Measurements from ENCODE around the gene ASIC3. TPM values are rescaled to one million over a fixed set of nuclear protein-coding genes. Genes with fewer than 3 reads are reported as not detected.

ASIC3 gene
- total and polyA plus RNA-seq, 2 of the 4 experiments (the other 2 are of a cell fraction) = 0.74 TPM; not detected in 1

DNA sequence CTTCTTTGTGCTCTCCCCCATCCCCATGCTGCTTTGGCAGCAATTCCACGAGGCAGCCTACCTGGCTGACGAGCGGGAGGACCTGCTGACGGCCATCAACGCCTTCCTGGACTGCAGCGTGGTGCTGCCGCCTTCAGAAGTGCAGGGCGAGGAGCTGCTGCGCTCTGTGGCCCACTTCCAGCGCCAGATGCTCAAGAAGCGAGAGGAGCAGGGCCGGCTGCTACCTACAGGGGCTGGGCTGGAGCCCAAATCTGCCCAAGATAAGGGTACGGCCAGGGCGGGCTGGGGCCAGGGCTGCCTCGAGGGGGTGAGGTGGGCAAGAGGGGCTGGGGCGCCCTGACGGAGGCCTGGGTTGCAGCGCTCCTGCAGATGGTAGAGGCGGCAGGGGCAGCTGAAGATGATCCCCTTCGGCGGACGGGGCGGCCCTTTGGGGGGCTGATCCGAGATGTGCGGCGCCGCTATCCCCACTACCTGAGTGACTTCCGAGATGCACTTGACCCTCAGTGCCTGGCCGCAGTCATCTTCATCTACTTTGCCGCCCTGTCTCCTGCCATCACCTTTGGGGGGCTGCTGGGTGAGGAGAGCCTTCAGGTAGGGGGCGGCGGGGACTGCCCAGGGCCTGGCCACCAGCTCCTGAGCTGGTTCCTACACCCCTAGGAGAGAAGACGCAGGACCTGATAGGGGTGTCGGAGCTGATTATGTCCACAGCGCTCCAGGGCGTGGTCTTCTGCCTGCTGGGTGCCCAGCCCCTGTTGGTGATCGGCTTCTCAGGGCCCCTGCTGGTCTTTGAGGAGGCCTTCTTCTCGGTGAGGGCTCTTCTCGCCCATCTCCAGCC is 22.9 kb downstream of the ASIC3 start:
- no peak overlapping the region for H3K27ac ChIP-seq (ENCODE audit: insufficient read depth, low read length)
- no peak overlapping the region for H3K18ac ChIP-seq (ENCODE audit: low read depth, low read length)
- in situ Hi-C loops (cut with MboI; ENCODE audit: low sequenced_read_pairs) = no loop called here
- no peaks in the 10 kb centered on the region for H3K27me3 ChIP-seq (ENCODE audit: control insufficient read depth, insufficient read depth, low read length)
- peaks cover 10% of the 10 kb centered on the region for H4K20me1 ChIP-seq (ENCODE audit: insufficient read depth, low read length)
- H2BK15ac ChIP-seq (ENCODE audit: low read depth, low read length) = no peak overlapping the region
- H3K9ac ChIP-seq (ENCODE audit: low read depth, low read length) = no peak overlapping the region
- ChIA-PET CTCF (no interaction called here), POLR2A (ENCODE audit: unreplicated experiment) (no interaction called here)
- TF ChIP-seq CEBPB (IDR thresholded peaks at IDR 0.05; ENCODE audit: low read depth, low read length) (no peak), RAD21 (IDR thresholded peaks at IDR 0.05; ENCODE audit: low read length) (no peak)
- H2BK5ac ChIP-seq (ENCODE audit: low read depth, low read length, poor library complexity, severe bottlenecking) = no peak overlapping the region
- H4K5ac ChIP-seq (ENCODE audit: low read depth, low read length) = no peak overlapping the region
- no peak for ATAC-seq (ENCODE audit: low read depth)
- peaks cover 86% of the 10 kb centered on the region for H3K36me3 ChIP-seq (ENCODE audit: control insufficient read depth, insufficient read depth, low read length)
- no peak overlapping the region for H3K4me3 ChIP-seq (ENCODE audit: insufficient read depth, low read depth, low read length)
- H4K8ac ChIP-seq (ENCODE audit: low read depth in 2 of 2, low read length in 2 of 2) = no peak overlapping the region
- DNase-seq = no peak
- H2BK120ac ChIP-seq (ENCODE audit: low read depth, low read length) = no peak overlapping the region
- no peak overlapping the region for H3K4me2 ChIP-seq (ENCODE audit: low read depth, low read length)
- H2AK9ac ChIP-seq (replicated peaks; ENCODE audit: low read depth, low read length, poor library complexity) = no peak overlapping the region
- intact Hi-C loops (cut with micrococcal nuclease) = no loop called here
- no TSS peak for BruUV-seq (replicated peaks)
- H3K9me3 ChIP-seq (ENCODE audit: control insufficient read depth, insufficient read depth, low read length) = no peaks in the 10 kb centered on the region
- peaks cover 6% of the 10 kb centered on the region; the same call in 1 of the 2 replicates for H3K4me1 ChIP-seq (ENCODE audit: control insufficient read depth, insufficient read depth, low read length)
- H2AFZ ChIP-seq (replicated peaks; ENCODE audit: low read length, poor library complexity) = no peak overlapping the region
- no peak overlapping the region for H2AK5ac ChIP-seq (ENCODE audit: low read depth, low read length)
- no peak overlapping the region for H3K4ac ChIP-seq (ENCODE audit: low read depth, low read length)
- H3K56ac ChIP-seq (ENCODE audit: extremely low read depth, insufficient read depth, low read length) = no peak overlapping the region
- 0 out of 2 replicates have a peak, but pooled peaks cover 4% of the 10 kb centered on the region for H3K9me1 ChIP-seq (ENCODE audit: insufficient read depth, low read length)
- H4K91ac ChIP-seq (ENCODE audit: insufficient read depth, low read depth, low read length) = no peak overlapping the region
- H3K14ac ChIP-seq (replicated peaks; ENCODE audit: low read depth, low read length) = no peak overlapping the region
- H3K79me1 ChIP-seq (ENCODE audit: low read depth in 1 of 2, low read length in 2 of 2) = peaks cover 12 to 34% of the 10 kb centered on the region in 2 experiments; a peak in 3 of 4 replicates
- H2BK20ac ChIP-seq (ENCODE audit: low read depth, low read length) = no peak overlapping the region
- dilution Hi-C loops (cut with HindIII; ENCODE audit: low sequenced_read_pairs, unreplicated experiment) = no loop called here
- 95% methylated on average over 17 of the region's 39 CpGs; no CpG with 5 or more reads in 1 of the 2 experiments for WGBS, 2 experiments (ENCODE audit: extremely low coverage in 2 of 2, insufficient read length in 1 of 2)
- no peak overlapping the region for H3K23ac ChIP-seq (ENCODE audit: low read depth, low read length)

All from IMR-90 (cell line).